ENCODE results near the gene GPATCH2L.

Gene GPATCH2L

GRCh38 chr14:76113691-76114090 lies 38.0 kb upstream of the GPATCH2L start:
- ChIA-PET POLR2A (no interaction called here), CTCF (no interaction called here)
- DNase-seq (ENCODE audit: extremely low spot score) = no peak
- no peak for TF ChIP-seq LEF1 (IDR thresholded peaks at IDR 0.05; ENCODE audit: borderline replicate concordance)
- TF ChIP-seq FOXK2 (IDR thresholded peaks at IDR 0.05) = no peak
- no peak for TF ChIP-seq L3MBTL2 (conservative IDR thresholded peaks at IDR 0.05)
- no peak for TF ChIP-seq CTBP1 (IDR thresholded peaks at IDR 0.05; ENCODE audit: borderline replicate concordance)
- no peak for TF ChIP-seq FOXM1 (IDR thresholded peaks at IDR 0.05; ENCODE audit: borderline replicate concordance)
- no peak for TF ChIP-seq ARNT (IDR thresholded peaks at IDR 0.05)
- no peak for TF ChIP-seq SP1 (IDR thresholded peaks at IDR 0.05)
- TF ChIP-seq PKNOX1 (IDR thresholded peaks at IDR 0.05) = no peak
- TF ChIP-seq HDGF (IDR thresholded peaks at IDR 0.05; ENCODE audit: borderline replicate concordance) = no peak

DNA sequence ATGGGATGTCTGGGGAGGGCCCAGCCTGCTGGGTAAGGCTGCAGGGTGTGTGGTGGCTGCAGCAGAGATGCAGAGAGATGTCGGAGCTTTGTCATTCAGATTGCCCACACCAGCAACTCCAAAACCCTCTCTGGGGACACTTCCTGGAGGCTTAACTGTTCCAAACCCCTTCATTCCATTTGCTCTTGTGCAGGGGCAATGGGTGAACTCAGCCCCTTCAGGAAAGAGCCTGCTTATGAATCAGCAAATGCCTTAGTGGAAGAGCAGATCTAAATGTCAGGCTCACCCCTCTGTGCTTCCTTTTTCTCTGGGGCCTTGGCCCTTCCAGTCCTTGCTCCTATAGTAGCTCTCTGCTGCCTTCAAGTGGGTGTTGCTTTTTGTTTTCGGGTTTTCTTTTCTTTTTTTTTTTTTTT lies 36.7 kb upstream of the GPATCH2L start:
- DNase-seq (ENCODE audit: extremely low spot score) = no peak
- POLR2A ChIA-PET = no interaction called here
- no peak for TF ChIP-seq L3MBTL2 (conservative IDR thresholded peaks at IDR 0.05)
- no peak for TF ChIP-seq LEF1 (IDR thresholded peaks at IDR 0.05; ENCODE audit: borderline replicate concordance)
- TF ChIP-seq NFRKB (IDR thresholded peaks at IDR 0.05) = no peak
- TF ChIP-seq ZNF384 (IDR thresholded peaks at IDR 0.05) = peak; percentile 24; the same call in 1 of the 2 replicates
- no peak for TF ChIP-seq FOXM1 (IDR thresholded peaks at IDR 0.05; ENCODE audit: borderline replicate concordance)
- CTCF ChIA-PET = no interaction called here

DNA sequence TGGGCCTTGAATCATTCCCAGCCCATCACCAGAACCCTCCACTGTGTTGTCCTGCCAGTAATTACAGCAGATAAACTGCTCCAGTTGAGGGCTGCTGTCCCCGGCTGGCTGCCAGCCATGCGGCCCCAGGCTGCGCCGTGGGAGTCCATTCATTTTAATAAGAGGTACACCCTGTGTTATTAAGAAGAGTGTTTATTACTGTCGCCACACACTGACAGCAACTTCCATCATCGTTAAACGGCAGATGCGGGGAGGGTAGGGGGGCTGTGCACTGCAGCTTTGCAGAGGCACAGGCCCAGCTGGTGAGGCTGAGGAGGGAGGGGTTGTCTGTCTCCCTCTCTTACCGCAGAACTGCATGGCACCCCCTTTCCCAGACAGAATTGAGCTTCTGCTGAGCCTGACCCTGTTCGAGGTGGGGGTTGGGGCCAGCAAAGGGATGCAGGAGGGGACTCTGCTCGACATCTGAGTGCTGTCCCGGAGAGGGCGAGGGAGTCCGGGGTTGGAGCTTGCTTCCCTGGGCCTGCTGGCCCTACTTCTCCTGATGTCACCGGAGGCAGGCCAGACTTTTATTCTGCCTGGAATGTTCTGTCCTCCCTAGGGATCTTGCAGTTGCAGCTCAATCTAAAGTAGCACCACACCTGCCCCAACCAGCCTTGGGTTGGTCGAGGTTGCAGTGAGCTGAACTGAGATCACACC lies 33.8 kb upstream of the GPATCH2L start:
- ChIA-PET POLR2A (no interaction called here), CTCF (interaction anchor here (0.6 kb wide), 1 partner anchor 1644 kb away, joined by 3 read pairs; no protein-coding TSS in a partner anchor)
- no peak for DNase-seq (ENCODE audit: extremely low spot score)
- TF ChIP-seq ARNT (IDR thresholded peaks at IDR 0.05) = no peak
- no peak for TF ChIP-seq NFRKB (IDR thresholded peaks at IDR 0.05)
- no peak for TF ChIP-seq FOXK2 (IDR thresholded peaks at IDR 0.05)
- TF ChIP-seq ELF4 (IDR thresholded peaks at IDR 0.05) = no peak
- no peak for TF ChIP-seq FOXA1 (IDR thresholded peaks at IDR 0.05)
- no peak for TF ChIP-seq CTBP1 (IDR thresholded peaks at IDR 0.05; ENCODE audit: borderline replicate concordance)
- TF ChIP-seq TARDBP (IDR thresholded peaks at IDR 0.05) = no peak
- TF ChIP-seq HDGF (IDR thresholded peaks at IDR 0.05; ENCODE audit: borderline replicate concordance) = no peak
- no peak for TF ChIP-seq SP1 (IDR thresholded peaks at IDR 0.05)
- TF ChIP-seq PKNOX1 (IDR thresholded peaks at IDR 0.05) = no peak
- no peak for TF ChIP-seq ZNF384 (IDR thresholded peaks at IDR 0.05)

- no peak for DNase-seq (ENCODE audit: extremely low spot score)
- POLR2A ChIA-PET = no interaction called here
- TF ChIP-seq TARDBP (IDR thresholded peaks at IDR 0.05) (no peak), SP1 (IDR thresholded peaks at IDR 0.05) (no peak), HDGF (IDR thresholded peaks at IDR 0.05; ENCODE audit: borderline replicate concordance) (no peak), SUZ12 (IDR thresholded peaks at IDR 0.05) (no peak), FOXM1 (IDR thresholded peaks at IDR 0.05; ENCODE audit: borderline replicate concordance) (no peak), ARNT (IDR thresholded peaks at IDR 0.05) (no peak), L3MBTL2 (conservative IDR thresholded peaks at IDR 0.05) (no peak), BHLHE40 (IDR thresholded peaks at IDR 0.05; ENCODE audit: borderline replicate concordance) (no peak), LEF1 (IDR thresholded peaks at IDR 0.05; ENCODE audit: borderline replicate concordance) (no peak), NFRKB (IDR thresholded peaks at IDR 0.05) (no peak), CTBP1 (IDR thresholded peaks at IDR 0.05; ENCODE audit: borderline replicate concordance) (no peak), FOXK2 (IDR thresholded peaks at IDR 0.05) (no peak), PKNOX1 (IDR thresholded peaks at IDR 0.05) (no peak), ZNF384 (IDR thresholded peaks at IDR 0.05) (no peak), ELF4 (IDR thresholded peaks at IDR 0.05) (no peak), FOXA1 (IDR thresholded peaks at IDR 0.05) (no peak)
- CTCF ChIA-PET = no interaction called here
Measured at GRCh38 chr14:76118594-76118993, 33.1 kb upstream of the GPATCH2L start.

DNA sequence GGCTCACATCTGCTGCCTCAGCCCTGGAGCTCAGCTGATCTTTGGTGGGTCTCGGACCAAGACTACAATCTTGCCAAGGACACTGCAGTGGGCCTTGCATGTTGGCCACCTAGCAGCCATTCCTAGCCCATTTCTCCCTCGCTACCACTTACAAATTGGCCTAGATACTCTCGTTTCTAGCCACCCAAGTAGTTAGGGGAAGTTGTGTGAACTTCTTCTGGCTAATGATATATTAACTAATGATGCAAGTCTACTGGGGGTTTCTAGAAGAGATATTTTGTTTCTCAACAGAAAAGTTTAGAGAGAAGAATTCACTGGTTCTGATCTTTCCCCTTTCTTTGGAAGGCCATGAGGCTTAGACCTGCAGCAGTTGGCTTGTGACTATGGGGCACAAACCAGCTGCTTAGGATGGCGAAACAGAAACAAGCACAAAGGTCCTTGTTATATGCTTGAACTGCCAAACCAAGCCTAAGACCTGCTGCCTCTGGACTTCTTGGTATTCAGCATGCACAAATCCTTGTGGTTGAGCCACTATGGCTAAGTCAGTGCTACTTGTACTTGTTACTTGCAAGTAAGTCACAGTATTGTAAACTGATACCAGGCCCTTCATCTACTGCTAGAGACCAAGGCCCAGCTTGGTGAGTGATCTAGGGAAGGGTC lies 30.5 kb upstream of the GPATCH2L start:
- ChIA-PET CTCF (no interaction called here), POLR2A (no interaction called here)
- DNase-seq (ENCODE audit: extremely low spot score) = no peak
- TF ChIP-seq HDGF (IDR thresholded peaks at IDR 0.05; ENCODE audit: borderline replicate concordance) = no peak
- no peak for TF ChIP-seq ARNT (IDR thresholded peaks at IDR 0.05)
- TF ChIP-seq ELF4 (IDR thresholded peaks at IDR 0.05) = no peak

DNA sequence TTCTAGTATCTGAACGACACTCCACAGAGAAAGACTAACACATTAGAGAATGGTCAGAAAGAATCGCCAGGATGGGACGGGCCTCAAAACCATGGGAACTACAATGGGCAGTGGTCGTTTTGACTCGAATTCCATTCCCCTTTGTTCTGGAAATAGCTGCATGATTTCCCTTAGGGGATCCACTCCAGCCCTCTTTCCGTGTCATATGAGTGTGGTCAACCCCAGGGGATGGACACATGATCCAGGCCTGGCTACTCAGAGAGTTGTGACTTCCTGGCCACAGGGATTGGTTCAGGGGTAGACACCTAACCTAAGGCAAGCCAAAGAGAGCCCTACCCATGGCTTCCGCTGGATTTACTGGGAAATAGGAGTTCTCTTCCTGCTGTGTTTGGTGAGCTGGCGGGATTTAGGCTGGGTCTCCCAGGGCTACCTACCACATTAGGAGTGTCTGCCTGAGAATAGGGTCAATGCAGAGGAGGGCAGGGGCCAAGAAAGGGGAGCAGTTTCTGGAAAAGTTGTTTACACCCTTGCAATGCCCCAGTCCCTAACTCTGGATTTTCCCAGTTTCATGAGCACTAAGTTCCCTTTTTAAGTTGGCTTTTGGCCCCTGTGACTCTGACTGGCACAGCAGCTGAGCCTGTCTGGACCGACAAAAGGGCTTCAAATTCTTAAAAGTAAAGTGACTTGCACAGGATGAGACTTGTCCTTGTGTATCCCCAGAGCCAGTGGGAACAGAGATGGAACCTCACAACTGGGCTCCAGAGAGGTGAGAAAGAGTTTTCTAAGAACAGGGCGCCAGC lies 28.1 kb upstream of the GPATCH2L start:
- no peak for DNase-seq (ENCODE audit: extremely low spot score)
- TF ChIP-seq BHLHE40 (IDR thresholded peaks at IDR 0.05; ENCODE audit: borderline replicate concordance) = no peak
- TF ChIP-seq ELF4 (IDR thresholded peaks at IDR 0.05) = no peak
- no peak for TF ChIP-seq ARNT (IDR thresholded peaks at IDR 0.05)
- no peak for TF ChIP-seq ZNF384 (IDR thresholded peaks at IDR 0.05)
- no peak for TF ChIP-seq SUZ12 (IDR thresholded peaks at IDR 0.05)
- no peak for TF ChIP-seq FOXK2 (IDR thresholded peaks at IDR 0.05)
- TF ChIP-seq HDGF (IDR thresholded peaks at IDR 0.05; ENCODE audit: borderline replicate concordance) = no peak
- TF ChIP-seq CTBP1 (IDR thresholded peaks at IDR 0.05; ENCODE audit: borderline replicate concordance) = no peak
- TF ChIP-seq FOXA1 (IDR thresholded peaks at IDR 0.05) = no peak
- TF ChIP-seq FOXM1 (IDR thresholded peaks at IDR 0.05; ENCODE audit: borderline replicate concordance) = no peak
- TF ChIP-seq TARDBP (IDR thresholded peaks at IDR 0.05) = no peak
- POLR2A ChIA-PET = no interaction called here
- CTCF ChIA-PET = no interaction called here

All from HEK293T (cell line).